HG03342 (cell line): ENCODE measurements around the gene GDNF.
"Not testable (repeated sequence)": the region's sequence is repeated elsewhere in the genome, so short reads cannot be mapped to it uniquely, and the experiment has no call there.

ENCODE experiments used
- ATAC-seq: cut with Tn5 transposase; IDR thresholded peaks from one replicate; pipeline ENCODE4 v1.9.1; 2021; ENCODE audit warnings: mild to moderate bottlenecking, moderate library complexity; ENCODE audit not compliant: unreplicated experiment

The GDNF gene

GRCh38 chr5:37839407-37840052 is at the start of gene GDNF:
Gene GDNF, minus strand, starts transcription at chr5:37840041. Its CDS starts 5,245 bp downstream, at chr5:37834796.
- ATAC-seq = no peak

GRCh38 chr5:37888476-37888875 is 48.6 kb upstream of the GDNF start:
- ATAC-seq = no peak

- ATAC-seq = no peak
Observed at GRCh38 chr5:37886242-37886905, 46.5 kb upstream of the GDNF start.

- ATAC-seq = no peak
Observed at GRCh38 chr5:37882636-37883035, 42.8 kb upstream of the GDNF start.

GRCh38 chr5:37881359-37881758 is 41.5 kb upstream of the GDNF start:
- ATAC-seq = peak; percentile 80

GRCh38 chr5:37876943-37877342 is 37.1 kb upstream of the GDNF start:
- no peak for ATAC-seq

- no peak for ATAC-seq
Observed at GRCh38 chr5:37876245-37876644, 36.4 kb upstream of the GDNF start.

GRCh38 chr5:37875051-37875787 is 35.4 kb upstream of the GDNF start:
- ATAC-seq = peak; percentile 50

- no peak for ATAC-seq
Observed at GRCh38 chr5:37873988-37874387, 34.1 kb upstream of the GDNF start.

- ATAC-seq = no peak
Observed at GRCh38 chr5:37871023-37871815, 31.4 kb upstream of the GDNF start.

- no peak for ATAC-seq
Observed at GRCh38 chr5:37869216-37869615, 29.4 kb upstream of the GDNF start.

GRCh38 chr5:37867654-37868053 is 27.8 kb upstream of the GDNF start:
- no peak for ATAC-seq

- not testable (repeated sequence) for ATAC-seq
Observed at GRCh38 chr5:37862907-37863306, 23.1 kb upstream of the GDNF start.

- ATAC-seq = peak; percentile 9
Observed at GRCh38 chr5:37860206-37860605, 20.4 kb upstream of the GDNF start.

GRCh38 chr5:37859805-37860204 is 20.0 kb upstream of the GDNF start:
- ATAC-seq = peak; percentile 99

GRCh38 chr5:37858250-37858649 is 18.4 kb upstream of the GDNF start:
- no peak for ATAC-seq

- ATAC-seq = no peak
Observed at GRCh38 chr5:37857696-37858095, 17.9 kb upstream of the GDNF start.

GRCh38 chr5:37855438-37855837 is 15.6 kb upstream of the GDNF start:
- ATAC-seq = no peak

- no peak for ATAC-seq
Observed at GRCh38 chr5:37851305-37851704, 11.5 kb upstream of the GDNF start.

- no peak for ATAC-seq
Observed at GRCh38 chr5:37850226-37850865, 10.5 kb upstream of the GDNF start.

GRCh38 chr5:37849641-37850040 is 9.8 kb upstream of the GDNF start:
- ATAC-seq = no peak
